HepG2 (cell line): ENCODE results near the gene NAPB. TPM values are rescaled to one million over a fixed set of nuclear protein-coding genes. Genes with fewer than 3 reads are reported as not detected.

Experiments used
- ARID3A ChIP-seq: IDR thresholded peaks from 2 replicates; pipeline ENCODE4 v1.6.1; 2012; ENCODE audit warnings: low read depth, low read length, improper control_type of control experiment
- ARNT ChIP-seq: fragments of 450-650 bp; IDR thresholded peaks from 2 replicates; pipeline ENCODE4 v1.6.1; 2017
- CCAR2 ChIP-seq: fragments of 200-400 bp; formaldehyde crosslinking; optimal IDR thresholded peaks from 2 replicates; pipeline ENCODE3; 2018; ENCODE audit warnings: low read depth, mild to moderate bottlenecking, low read length, moderate library complexity
- CERS6 ChIP-seq: sonication (generic); formaldehyde crosslinking; IDR thresholded peaks from 2 replicates; pipeline ENCODE4 v1.5.0; 2020; ENCODE audit warnings: missing genetic modification reagents
- GATA4 ChIP-seq: sonication (generic); IDR thresholded peaks from 2 replicates; pipeline ENCODE4 v1.6.1; 2016; ENCODE audit warnings: antibody characterized with exemption, low read depth, borderline replicate concordance
- JUND ChIP-seq: sonication (generic); formaldehyde crosslinking; IDR thresholded peaks from 2 replicates; pipeline ENCODE4 v1.8.0; 2022; ENCODE audit warnings: mild to moderate bottlenecking, missing genetic modification reagents
- KLF15 ChIP-seq: sonication (generic); formaldehyde crosslinking; IDR thresholded peaks from 2 replicates; pipeline ENCODE4 v1.8.1; 2023; ENCODE audit warnings: borderline replicate concordance, mild to moderate bottlenecking, inconsistent platforms, missing genetic modification reagents, mixed read lengths
- MEF2D ChIP-seq: sonication (generic); formaldehyde crosslinking; IDR thresholded peaks from 2 replicates; pipeline ENCODE4 v1.5.1; 2020; ENCODE audit warnings: mild to moderate bottlenecking, missing genetic modification reagents
- NR2F2 ChIP-seq: IDR thresholded peaks from 2 replicates; pipeline ENCODE4 v1.6.1; 2012; ENCODE audit warnings: low read depth, inconsistent platforms, borderline replicate concordance
- PREB ChIP-seq: sonication (generic); formaldehyde crosslinking; IDR thresholded peaks from 2 replicates; pipeline ENCODE4 v1.4.0; 2020; ENCODE audit warnings: missing genetic modification reagents
- RXRA ChIP-seq: sonication (generic); formaldehyde crosslinking; IDR thresholded peaks from 2 replicates; pipeline ENCODE4 v1.5.1; 2020; ENCODE audit warnings: missing genetic modification reagents
- SMC3 ChIP-seq: IDR thresholded peaks from 2 replicates; pipeline ENCODE4 v1.6.1; 2011; ENCODE audit warnings: low read length, improper control_type of control experiment
- SNRNP70 ChIP-seq: fragments of 200-400 bp; formaldehyde crosslinking; IDR thresholded peaks from 2 replicates; pipeline ENCODE4 v1.6.1; 2017; ENCODE audit warnings: mild to moderate bottlenecking, low read depth, low read length, moderate library complexity
- TBL1XR1 ChIP-seq: fragments of 150-350 bp; IDR thresholded peaks from 2 replicates; pipeline ENCODE4 v1.6.1; 2014; ENCODE audit warnings: borderline replicate concordance, low read length; ENCODE audit not compliant: partially characterized antibody
- TFDP1 ChIP-seq: IDR thresholded peaks from 2 replicates; pipeline ENCODE4 v1.6.1; 2016; ENCODE audit warnings: missing compliant biosample characterization, missing genetic modification reagents, borderline replicate concordance
- TGIF2 ChIP-seq: IDR thresholded peaks from 2 replicates; pipeline ENCODE4 v1.6.1; 2016; ENCODE audit warnings: control low read depth, missing compliant biosample characterization
- ZBTB20 ChIP-seq: sonication (generic); formaldehyde crosslinking; IDR thresholded peaks from 2 replicates; pipeline ENCODE4 v1.8.1; 2023; ENCODE audit warnings: missing genetic modification reagents, low read depth, mild to moderate bottlenecking, borderline replicate concordance
- ZFP90 ChIP-seq: sonication (generic); formaldehyde crosslinking; IDR thresholded peaks from 2 replicates; pipeline ENCODE4 v1.8.0; 2022; ENCODE audit warnings: missing genetic modification reagents, mild to moderate bottlenecking, inconsistent platforms, borderline replicate concordance
- ZFYVE20 ChIP-seq: sonication (generic); formaldehyde crosslinking; IDR thresholded peaks from 2 replicates; pipeline ENCODE4 v1.8.0; 2023; ENCODE audit warnings: low read depth, mild to moderate bottlenecking, moderate library complexity, missing genetic modification reagents, borderline replicate concordance
- ZNF205 ChIP-seq: IDR thresholded peaks from 2 replicates; pipeline ENCODE4 v1.6.1; 2018; ENCODE audit warnings: missing biosample characterization, missing genetic modification reagents
- ZNF274 ChIP-seq: sonication (generic); formaldehyde crosslinking; IDR thresholded peaks from 2 replicates; pipeline ENCODE4 v1.5.1; 2020; ENCODE audit warnings: mild to moderate bottlenecking, missing genetic modification reagents
- ZNF331 ChIP-seq: sonication (generic); formaldehyde crosslinking; IDR thresholded peaks from 2 replicates; pipeline ENCODE4 v1.4.0; 2020; ENCODE audit warnings: missing genetic modification reagents
- ZNF430 ChIP-seq: sonication (generic); formaldehyde crosslinking; IDR thresholded peaks from 2 replicates; pipeline ENCODE4 v1.9.0; 2021; ENCODE audit warnings: mild to moderate bottlenecking, missing genetic modification reagents
- ZNF501 ChIP-seq: sonication (generic); formaldehyde crosslinking; IDR thresholded peaks from 2 replicates; pipeline ENCODE4 v1.5.1; 2020; ENCODE audit warnings: mild to moderate bottlenecking, moderate library complexity, missing genetic modification reagents
- ZNF614 ChIP-seq: IDR thresholded peaks from 2 replicates; pipeline ENCODE4 v1.6.1; 2018; ENCODE audit warnings: missing biosample characterization, missing genetic modification reagents, inconsistent platforms, borderline replicate concordance
- ZNF616 ChIP-seq: sonication (generic); formaldehyde crosslinking; IDR thresholded peaks from 2 replicates; pipeline ENCODE4 v1.5.0; 2020; ENCODE audit warnings: low read depth, mild to moderate bottlenecking, missing genetic modification reagents
- ZNF672 ChIP-seq: sonication (generic); formaldehyde crosslinking; IDR thresholded peaks from 2 replicates; pipeline ENCODE4 v1.8.1; 2022; ENCODE audit warnings: missing genetic modification reagents
- ZNF678 ChIP-seq: sonication (generic); formaldehyde crosslinking; IDR thresholded peaks from 2 replicates; pipeline ENCODE4 v1.4.0; 2020; ENCODE audit warnings: mild to moderate bottlenecking, missing genetic modification reagents
- polyA plus RNA-seq, 8 experiments: library from polyadenylated mRNA; depleted of rRNA in 3 of 8; stranded (reverse) in 7 of 8; unstranded in 1 of 8; fragments of >200 nt; fragmentation: Illumina TruSeq in 4 of 8; extraction: Trizol in 4 of 8; gene quantifications; 2 replicates each; pipeline versions ENCODE4 v1.2.1 to v1.2.3, GENCODE V29; 2011 to 2016; ENCODE audit warnings: low read depth in 4 of 8, missing spikeins in 1 of 8, mixed read lengths in 1 of 8; ENCODE audit not compliant: insufficient read depth in 1 of 8
- total RNA-seq, 5 experiments: library from RNA; depleted of rRNA; stranded (reverse); fragments of >200 nt; fragmentation: Illumina TruSeq; extraction: Trizol; gene quantifications; 2 replicates each; pipeline ENCODE4 v1.2.3, GENCODE V29; 2016; ENCODE audit warnings: low read depth in 1 of 5

The NAPB gene
- total and polyA plus RNA-seq, 2 of the 13 experiments (the other 11 are each of a cell fraction or from before 2014, with no cell fraction given), result 15.2 to 16.1 TPM

GRCh38 chr20:23340524-23340923, 80.8 kb downstream of the NAPB start (continued):
- 0 out of 2 replicates have a peak, but pooled peaks have one; percentile 35 for TF ChIP-seq MEF2D
- no peak for TF ChIP-seq NR2F2
- TF ChIP-seq CCAR2, result no peak
- TF ChIP-seq TBL1XR1, result no peak
- TF ChIP-seq SMC3, result peak; percentile 97
- no peak for TF ChIP-seq ZFP90
- no peak for TF ChIP-seq ZNF274 (CRISPR knock-in tag)
- TF ChIP-seq ZNF614 (CRISPR knock-in tag), result no peak
- TF ChIP-seq PREB (CRISPR knock-in tag), result no peak
- no peak for TF ChIP-seq TGIF2 (CRISPR knock-in tag)
- no peak for TF ChIP-seq ZNF331
- no peak for TF ChIP-seq ZNF430 (CRISPR knock-in tag)
- no peak for TF ChIP-seq ZNF672 (CRISPR knock-in tag)
- no peak for TF ChIP-seq ARNT
- TF ChIP-seq ZNF501, result no peak
- peak; percentile 46; the same call in 1 of the 2 replicates for TF ChIP-seq ZNF205 (CRISPR knock-in tag)
- no peak for TF ChIP-seq RXRA (CRISPR knock-in tag)
- TF ChIP-seq ZBTB20 (CRISPR knock-in tag), result peak; percentile 42; the same call in 1 of the 2 replicates
- no peak for TF ChIP-seq KLF15 (CRISPR knock-in tag)
- TF ChIP-seq CERS6 (CRISPR knock-in tag), result no peak
- TF ChIP-seq SNRNP70, result no peak
- no peak for TF ChIP-seq ZNF678
- TF ChIP-seq ZFYVE20 (CRISPR knock-in tag), result no peak
- TF ChIP-seq ZNF616 (CRISPR knock-in tag), result no peak
- TF ChIP-seq TFDP1, result peak; percentile 59; the same call in 1 of the 2 replicates
- TF ChIP-seq GATA4, result no peak
- TF ChIP-seq ARID3A, result peak; percentile 19; the same call in 1 of the 2 replicates
- no peak for TF ChIP-seq JUND
